WTC11 (cell line): ENCODE results near the gene AK6.

ENCODE experiments used
- USF2 ChIP-seq: sonication (generic); formaldehyde crosslinking; IDR thresholded peaks from 2 replicates; pipeline ENCODE4 v1.8.1; 2023; ENCODE audit warnings: mild to moderate bottlenecking, missing genetic modification reagents, moderate library complexity
- ZBTB21 ChIP-seq: sonication (generic); formaldehyde crosslinking; IDR thresholded peaks from 2 replicates; pipeline ENCODE4 v1.8.1; 2023; ENCODE audit warnings: mild to moderate bottlenecking, missing genetic modification reagents, borderline replicate concordance

- TF ChIP-seq ZBTB21 (CRISPR knock-in tag) (no peak), USF2 (CRISPR knock-in tag) (no peak)
Observed at GRCh38 chr5:69378376-69378775, 9.1 kb upstream of the AK6 start.
